GM06990 (cell line): Measurements from ENCODE around the gene RBM38.
A peak's percentile ranks its signal among the peaks of the same experiment; 100 is the strongest.

Experiments
- DNase-seq: peaks from one replicate; pipeline ENCODE4 v3.0.0-alpha.2; 2011; ENCODE audit not compliant: insufficient read length; ENCODE audit errors: extremely low read depth
- H3K27me3 ChIP-seq: replicated peaks from 2 replicates; pipeline ENCODE4 v1.6.0; 2011; ENCODE audit warnings: low read length; ENCODE audit not compliant: control insufficient read depth, insufficient read depth
- H3K36me3 ChIP-seq: 2 replicates; pipeline ENCODE4 v1.5.1; 2011; ENCODE audit warnings: low read length; ENCODE audit not compliant: control insufficient read depth, insufficient read depth
- H3K4me3 ChIP-seq: replicated peaks from 2 replicates; pipeline ENCODE4 v1.5.1; 2011; ENCODE audit warnings: low read depth, mild to moderate bottlenecking, control low read depth, low read length
- CTCF ChIP-seq: IDR thresholded peaks from 2 replicates; pipeline ENCODE4 v1.5.1; 2011; ENCODE audit warnings: low read length, control low read depth, mild to moderate bottlenecking, inconsistent platforms; ENCODE audit not compliant: insufficient read depth, poor library complexity, severe bottlenecking

The RBM38 gene

DNA sequence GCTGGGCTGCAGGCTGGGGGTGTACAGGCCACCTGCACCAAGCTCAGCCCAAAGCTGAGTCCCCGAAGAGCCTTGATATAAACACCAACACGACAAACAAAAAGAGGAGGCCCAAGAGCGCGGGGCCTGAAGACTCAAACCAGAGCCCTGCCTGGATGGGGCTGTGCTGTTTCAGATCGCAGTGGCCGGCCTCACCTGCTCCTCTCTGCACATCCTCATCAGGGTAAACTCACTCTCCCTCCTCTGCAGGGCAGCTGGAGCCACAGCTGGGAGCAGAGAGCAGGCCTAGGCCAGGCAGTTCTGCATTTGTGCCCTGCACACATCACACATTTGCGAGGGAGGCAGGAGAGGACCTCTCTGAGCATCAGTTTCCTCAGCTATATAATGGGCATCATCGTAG, 3.7 kb upstream of the RBM38 start:
- H3K36me3 ChIP-seq = peaks cover 8% of the 10 kb centered on the region
- no peak overlapping the region for H3K4me3 ChIP-seq
- no peak for TF ChIP-seq CTCF
- no peak for DNase-seq
- H3K27me3 ChIP-seq = no peaks in the 10 kb centered on the region

DNA sequence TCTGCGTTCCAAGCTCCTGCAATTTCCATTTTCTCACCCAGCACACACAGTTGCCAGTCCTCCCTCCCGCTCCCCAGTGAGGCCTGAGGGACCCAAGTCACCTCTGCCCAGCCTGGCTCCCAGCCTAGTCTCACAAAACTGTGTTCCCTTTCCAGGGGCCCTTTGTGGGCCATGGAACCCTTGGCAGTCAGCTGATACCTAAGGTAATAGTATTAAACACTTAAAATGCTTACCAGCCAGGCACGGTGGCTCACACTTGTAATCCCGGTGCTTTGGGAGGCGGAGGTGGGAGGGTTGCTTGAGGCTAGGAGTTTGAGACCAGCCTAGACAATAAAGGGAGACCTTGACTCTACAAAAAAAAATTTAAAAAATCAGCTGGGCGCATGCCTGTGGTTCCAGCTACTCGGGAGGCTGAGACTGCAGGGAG, 3.2 kb upstream of the RBM38 start:
- no peak overlapping the region for H3K4me3 ChIP-seq
- H3K27me3 ChIP-seq = no peaks in the 10 kb centered on the region
- no peak for TF ChIP-seq CTCF
- DNase-seq = no peak
- peaks cover 8% of the 10 kb centered on the region for H3K36me3 ChIP-seq

GRCh38 chr20:57388953-57389694, 2.1 kb upstream of the RBM38 start:
- peak; percentile 86 for DNase-seq
- peak; percentile 62 for TF ChIP-seq CTCF
- Histone ChIP-seq H3K36me3 (peaks cover 17% of the 10 kb centered on the region), H3K4me3 (peak overlapping the region; percentile 62), H3K27me3 (no peaks in the 10 kb centered on the region)

DNA sequence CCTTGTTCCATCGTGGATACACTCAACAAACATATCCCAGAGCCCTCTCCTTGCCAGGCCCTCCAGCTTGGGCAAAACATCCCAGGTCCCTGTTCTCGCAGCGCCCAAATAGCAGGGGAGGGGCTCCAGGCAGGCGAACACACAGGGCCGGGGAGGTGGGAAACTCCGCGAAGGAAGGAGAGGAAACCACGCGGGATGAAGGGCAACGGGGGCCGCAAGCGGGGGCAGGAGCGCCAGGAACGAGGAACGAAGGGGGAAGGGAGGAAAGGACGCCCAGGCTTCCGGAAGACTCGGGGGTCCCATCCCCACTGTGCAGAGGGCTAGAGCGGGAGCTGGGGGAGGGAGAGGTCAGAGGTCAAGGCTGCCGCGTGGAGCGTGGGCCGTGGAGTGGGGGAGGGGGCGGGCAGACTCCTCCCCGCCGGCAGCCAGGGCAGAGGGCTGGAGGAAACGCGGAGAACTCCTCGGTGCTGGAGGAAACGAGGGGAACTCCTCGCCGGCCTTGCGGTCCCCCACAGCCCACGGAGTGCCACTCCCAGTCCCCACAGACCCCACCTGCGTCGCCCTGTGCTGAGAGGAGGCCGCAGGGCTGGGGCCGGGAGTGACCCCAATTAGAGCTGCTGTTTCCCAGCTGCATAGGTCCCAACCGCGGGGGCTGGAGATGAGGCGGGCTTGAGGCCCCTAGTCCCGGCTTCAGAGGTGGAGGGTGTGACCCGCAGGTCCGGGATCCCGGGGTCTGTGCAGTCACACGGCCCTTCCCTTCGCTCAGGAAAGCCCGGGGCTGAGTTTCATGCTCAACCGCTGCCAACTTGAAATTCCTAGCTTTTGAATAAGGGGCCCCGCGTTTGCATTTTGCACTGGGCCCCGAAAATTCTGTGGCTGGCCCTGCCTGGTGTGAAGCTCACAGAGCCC, 1.2 kb upstream of the RBM38 start:
- Histone ChIP-seq H3K36me3 (peaks cover 23% of the 10 kb centered on the region), H3K27me3 (no peaks in the 10 kb centered on the region), H3K4me3 (peak overlapping the region; percentile 62)
- DNase-seq = peak; percentile 80
- TF ChIP-seq CTCF = no peak

- no peaks in the 10 kb centered on the region for H3K27me3 ChIP-seq
- H3K4me3 ChIP-seq = peak overlapping the region; percentile 88
- peaks cover 31% of the 10 kb centered on the region for H3K36me3 ChIP-seq
- TF ChIP-seq CTCF = no peak
- no peak for DNase-seq
These were observed 474 bp downstream of the RBM38 start for GRCh38 chr20:57391439-57392301.
